Testis (tissue), 3 donors: ENCODE measurements around the gene LRFN5. TPM values are rescaled to one million over a fixed set of nuclear protein-coding genes. Genes with fewer than 3 reads are reported as not detected.
A peak's percentile ranks its signal among the peaks of the same experiment; 100 is the strongest.

Experiments
- DNase-seq: peaks from one replicate; pipeline ENCODE4 v3.0.0-alpha.2; 2019
- H3K27ac ChIP-seq, 2 donors: fragments of 200-600 bp; sonication (generic); one replicate each; pipeline ENCODE4 v1.5.1; 2019
- H3K27me3 ChIP-seq: fragments of 200-600 bp; sonication (generic); one replicate; pipeline ENCODE4 v1.5.1; 2019
- H3K36me3 ChIP-seq: fragments of 200-600 bp; sonication (generic); one replicate; pipeline ENCODE4 v1.5.1; 2017; ENCODE audit warnings: low read depth; ENCODE audit errors: missing control alignments
- H3K4me1 ChIP-seq: fragments of 200-600 bp; sonication (generic); one replicate; pipeline ENCODE4 v1.5.1; 2019
- H3K4me3 ChIP-seq, 2 donors: fragments of 200-600 bp; sonication (generic); one replicate each; pipeline ENCODE4 v1.5.1; 2017 to 2019
- H3K9me3 ChIP-seq: fragments of 200-600 bp; sonication (generic); one replicate; pipeline ENCODE4 v1.5.1; 2017
- CTCF ChIP-seq, 3 experiments: fragments of 450-650 bp in 2 of 3; fragments of 200-600 bp in 1 of 3; sonication (generic) in 1 of 3; IDR thresholded peaks; one replicate each; pipeline ENCODE4 v1.5.1; 2016 to 2019; ENCODE audit warnings: antibody characterized with exemption in 3 of 3, mild to moderate bottlenecking in 2 of 3, moderate library complexity in 1 of 3
- POLR2A ChIP-seq: fragments of 450-650 bp; IDR thresholded peaks from one replicate; pipeline ENCODE4 v1.6.1; 2017; ENCODE audit warnings: antibody characterized with exemption, mild to moderate bottlenecking, moderate library complexity
- WGBS, 2 donors: methylation state at CpG; one replicate each; pipeline ENCODE4 v1.1.5; 2018; 5-methylcytosine and 5-hydroxymethylcytosine counted together
- intact Hi-C: fragments of 100-400 bp; cut with DNase I; formaldehyde crosslinking; loops from one replicate; pipeline ENCODE4 v1.15.1; 2023; ENCODE audit warnings: low total_unique reads
- polyA plus RNA-seq: library from polyadenylated mRNA; stranded (reverse); fragments of 350-450 nt; fragmentation: Illumina TruSeq; extraction: RNeasy Lipid Tissue Mini Kit (QIAGEN cat#74804); gene quantifications from one replicate; pipeline ENCODE4 v1.2.3, GENCODE V29; 2014; ENCODE audit warnings: low read depth, low replicate concordance; ENCODE audit not compliant: insufficient read depth
- total RNA-seq, 2 donors: library from RNA; depleted of rRNA; stranded (reverse); fragments of >200 nt; gene quantifications; one replicate each; pipeline ENCODE4 v1.2.3, GENCODE V29; 2016

Gene LRFN5
- total and polyA plus RNA-seq, 3 donors from 2014 or later, result 2.4 to 6.8 (median 5.9) TPM

- H3K4me1 ChIP-seq, result peaks cover 5% of the 10 kb centered on the region
Measured at GRCh38 chr14:41606282-41606531, 469 bp upstream of the LRFN5 start.

GRCh38 chr14:41607304-41607775, 664 bp downstream of the LRFN5 start:
- H3K27me3 ChIP-seq, result no peaks in the 10 kb centered on the region
- no peak for TF ChIP-seq CTCF (IDR thresholded peaks at IDR 0.05)
- no peak for TF ChIP-seq POLR2A
- no peaks in the 10 kb centered on the region for H3K36me3 ChIP-seq
- DNase-seq, result no peak
- WGBS, 2 donors, result 0 to 2% methylated on average over 21 of the region's 21 CpGs
- H3K9me3 ChIP-seq, result no peaks in the 10 kb centered on the region
- peak overlapping the region; percentile 63 to 67 for H3K4me3 ChIP-seq
- peaks cover 5% of the 10 kb centered on the region for H3K4me1 ChIP-seq
- peak overlapping the region in 1 of 2 donors; percentile 82 for H3K27ac ChIP-seq
- intact Hi-C loops, result no loop called here

More at GRCh38 chr14:41606282-41606531, 469 bp upstream of the LRFN5 start:
- no peaks in the 10 kb centered on the region for H3K36me3 ChIP-seq
- H3K9me3 ChIP-seq, result no peaks in the 10 kb centered on the region
- peak overlapping the region; percentile 51 to 82 for H3K27ac ChIP-seq
- TF ChIP-seq POLR2A, result no peak
- no peak for TF ChIP-seq CTCF (IDR thresholded peaks at IDR 0.05)
- no peaks in the 10 kb centered on the region for H3K27me3 ChIP-seq
- DNase-seq, result no peak
- H3K4me3 ChIP-seq, result peak overlapping the region; percentile 63 to 67
- intact Hi-C loops, result no loop called here
- 0% methylated on average over 7 of the region's 7 CpGs for WGBS, 2 donors

- Histone ChIP-seq H3K4me1 (peaks cover 5% of the 10 kb centered on the region), H3K27ac (peak overlapping the region in 1 of 2 donors; percentile 46), H3K27me3 (no peaks in the 10 kb centered on the region), H3K36me3 (no peaks in the 10 kb centered on the region), H3K9me3 (no peaks in the 10 kb centered on the region), H3K4me3 (peak overlapping the region; percentile 63 to 67)
- 1% methylated on average over 15 to 51 of the region's 55 CpGs for WGBS, 2 donors
- no peak for TF ChIP-seq CTCF (IDR thresholded peaks at IDR 0.05)
- no peak for TF ChIP-seq POLR2A
- intact Hi-C loops, result no loop called here
- no peak for DNase-seq
Measured at GRCh38 chr14:41607966-41608663, 1.4 kb downstream of the LRFN5 start.

- 5 to 13% methylated on average over 15 of the region's 15 CpGs for WGBS, 2 donors
- peaks cover 5% of the 10 kb centered on the region for H3K4me1 ChIP-seq
- peak overlapping the region; percentile 63 to 67 for H3K4me3 ChIP-seq
- H3K27me3 ChIP-seq, result no peaks in the 10 kb centered on the region
- H3K36me3 ChIP-seq, result no peaks in the 10 kb centered on the region
- DNase-seq, result no peak
- H3K27ac ChIP-seq, result peak overlapping the region in 1 of 2 donors; percentile 46
- no peaks in the 10 kb centered on the region for H3K9me3 ChIP-seq
- no peak for TF ChIP-seq CTCF (IDR thresholded peaks at IDR 0.05)
- TF ChIP-seq POLR2A, result no peak
- intact Hi-C loops, result no loop called here
Measured at GRCh38 chr14:41608681-41609390, 2.2 kb downstream of the LRFN5 start.
